Lower lobe of right lung (tissue), 2 donors: ENCODE results near the gene ACADS. TPM values are rescaled to one million over a fixed set of nuclear protein-coding genes. Genes with fewer than 3 reads are reported as not detected.

Experiments used
- ATAC-seq, 2 donors: fragments of 200-7000 bp; cut with Tn5 transposase; one replicate each; pipeline ENCODE4 v1.9.1; 2020 to 2022; ENCODE audit warnings: mild to moderate bottlenecking in 2 of 2, moderate library complexity in 2 of 2
- DNase-seq: peaks from one replicate; pipeline ENCODE4 v3.0.0-alpha.2; 2020
- H3K27ac ChIP-seq: fragments of 200-600 bp; one replicate; pipeline ENCODE4 v1.8.0; 2022
- H3K27me3 ChIP-seq: fragments of 200-600 bp; one replicate; pipeline ENCODE4 v1.8.0; 2022; ENCODE audit warnings: low read depth
- H3K36me3 ChIP-seq: fragments of 200-600 bp; one replicate; pipeline ENCODE4 v1.8.0; 2022; ENCODE audit warnings: mild to moderate bottlenecking
- H3K4me1 ChIP-seq: fragments of 200-600 bp; one replicate; pipeline ENCODE4 v1.8.0; 2022
- H3K4me3 ChIP-seq: fragments of 200-600 bp; one replicate; pipeline ENCODE4 v1.8.0; 2022; ENCODE audit warnings: mild to moderate bottlenecking
- H3K9me3 ChIP-seq: fragments of 200-600 bp; one replicate; pipeline ENCODE4 v1.8.0; 2022
- CTCF ChIP-seq: fragments of 200-600 bp; IDR thresholded peaks from one replicate; pipeline ENCODE4 v1.8.0; 2022; ENCODE audit warnings: antibody characterized with exemption, mild to moderate bottlenecking
- intact Hi-C: fragments of 100-400 bp; cut with DNase I; formaldehyde crosslinking; loops from one replicate; pipeline ENCODE4 v1.11.0; 2022
- total RNA-seq: library from RNA; stranded (reverse); fragmentation: NEBNext Ultra II Directional; extraction: Animal tissue kit (Norgen Biotek cat#: 25700); gene quantifications from one replicate; pipeline ENCODE4 v1.2.1, GENCODE V29; 2021
- donor health status: DM: no; HTN: yes; CAD: no; lungs with severe emphysema.

The ACADS gene
- total RNA-seq, 1 donor from 2014 or later: 24.4 TPM

- no peaks in the 10 kb centered on the region for H3K9me3 ChIP-seq
- H3K27ac ChIP-seq: no peak overlapping the region
- intact Hi-C loops: no loop called here
- H3K36me3 ChIP-seq: peaks cover 21% of the 10 kb centered on the region
- no peaks in the 10 kb centered on the region for H3K4me1 ChIP-seq
- DNase-seq (no peak), ATAC-seq (no peak)
- TF ChIP-seq CTCF: no peak
- no peaks in the 10 kb centered on the region for H3K27me3 ChIP-seq
- H3K4me3 ChIP-seq: no peak overlapping the region
These were observed 12.8 kb downstream of the ACADS start for GRCh38 chr12:120738252-120739030.

GRCh38 chr12:120739031-120739762 lies 13.6 kb downstream of the ACADS start:
- ATAC-seq (no peak), DNase-seq (no peak)
- intact Hi-C loops: no loop called here
- peaks cover 21% of the 10 kb centered on the region for H3K36me3 ChIP-seq
- no peak overlapping the region for H3K4me3 ChIP-seq
- H3K9me3 ChIP-seq: no peaks in the 10 kb centered on the region
- H3K4me1 ChIP-seq: no peaks in the 10 kb centered on the region
- H3K27me3 ChIP-seq: no peaks in the 10 kb centered on the region
- H3K27ac ChIP-seq: no peak overlapping the region
- TF ChIP-seq CTCF: no peak

- ATAC-seq (no peak), DNase-seq (no peak)
- no peak for TF ChIP-seq CTCF
- intact Hi-C loops: no loop called here
- H3K4me3 ChIP-seq: no peak overlapping the region
- no peaks in the 10 kb centered on the region for H3K27me3 ChIP-seq
- H3K4me1 ChIP-seq: no peaks in the 10 kb centered on the region
- H3K9me3 ChIP-seq: no peaks in the 10 kb centered on the region
- peaks cover 21% of the 10 kb centered on the region for H3K36me3 ChIP-seq
- H3K27ac ChIP-seq: no peak overlapping the region
These were observed 14.4 kb downstream of the ACADS start for GRCh38 chr12:120739821-120740613.

- H3K9me3 ChIP-seq: no peaks in the 10 kb centered on the region
- intact Hi-C loops: no loop called here
- H3K4me3 ChIP-seq: no peak overlapping the region
- H3K27me3 ChIP-seq: no peaks in the 10 kb centered on the region
- DNase-seq: no peak
- peaks cover 21% of the 10 kb centered on the region for H3K36me3 ChIP-seq
- no peak overlapping the region for H3K27ac ChIP-seq
- TF ChIP-seq CTCF: no peak
- ATAC-seq: no peak
- H3K4me1 ChIP-seq: no peaks in the 10 kb centered on the region
These were observed 15.2 kb downstream of the ACADS start for GRCh38 chr12:120740871-120741270.

GRCh38 chr12:120741476-120742421 lies 16.1 kb downstream of the ACADS start:
- peaks cover 21% of the 10 kb centered on the region for H3K36me3 ChIP-seq
- intact Hi-C loops: no loop called here
- DNase-seq (no peak), ATAC-seq (no peak)
- H3K4me1 ChIP-seq: no peaks in the 10 kb centered on the region
- no peak overlapping the region for H3K27ac ChIP-seq
- H3K4me3 ChIP-seq: no peak overlapping the region
- TF ChIP-seq CTCF: no peak
- H3K27me3 ChIP-seq: no peaks in the 10 kb centered on the region
- H3K9me3 ChIP-seq: no peaks in the 10 kb centered on the region
